ENCODE measurements around the gene NADSYN1.

NADSYN1 gene

DNA sequence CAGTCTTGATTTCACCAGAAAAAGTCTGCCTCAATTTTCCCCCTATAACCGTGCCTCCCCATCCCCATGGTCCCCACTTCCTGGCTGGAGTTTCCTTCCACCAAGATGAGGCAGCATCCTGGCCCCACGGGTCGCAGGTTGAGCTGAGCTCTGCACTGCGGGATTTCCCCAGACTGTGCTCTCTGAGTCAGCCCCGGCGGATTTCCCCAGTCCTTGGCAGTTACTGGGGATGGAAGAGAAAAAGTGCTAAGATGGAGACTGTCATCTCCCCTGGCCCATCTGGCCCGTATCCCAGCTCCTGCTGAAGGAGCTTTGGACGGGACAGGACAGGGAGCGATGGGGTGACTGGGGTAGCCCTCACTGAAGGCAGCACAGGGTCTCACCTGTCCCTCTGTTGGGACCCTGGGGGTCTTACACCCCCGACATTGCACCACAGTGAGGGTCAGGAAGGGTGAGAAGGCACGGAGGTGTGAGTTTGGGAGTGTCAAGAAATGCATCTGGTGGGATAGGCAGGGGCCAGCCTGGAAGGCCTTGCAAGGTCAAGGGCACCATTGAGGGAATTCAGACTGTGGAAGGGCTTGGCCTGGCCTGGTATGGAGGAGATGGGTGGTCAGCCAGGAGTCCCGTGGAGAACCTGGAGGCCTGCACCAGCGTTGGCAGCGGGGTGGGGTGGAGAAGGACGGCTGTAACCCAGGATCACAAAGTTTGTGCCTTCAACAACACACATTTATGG lies 36.5 kb downstream of the NADSYN1 start:
- peaks cover 57% of the 10 kb centered on the region for H3K36me3 ChIP-seq (ENCODE audit: control insufficient read depth, insufficient read depth, low read length)

DNA sequence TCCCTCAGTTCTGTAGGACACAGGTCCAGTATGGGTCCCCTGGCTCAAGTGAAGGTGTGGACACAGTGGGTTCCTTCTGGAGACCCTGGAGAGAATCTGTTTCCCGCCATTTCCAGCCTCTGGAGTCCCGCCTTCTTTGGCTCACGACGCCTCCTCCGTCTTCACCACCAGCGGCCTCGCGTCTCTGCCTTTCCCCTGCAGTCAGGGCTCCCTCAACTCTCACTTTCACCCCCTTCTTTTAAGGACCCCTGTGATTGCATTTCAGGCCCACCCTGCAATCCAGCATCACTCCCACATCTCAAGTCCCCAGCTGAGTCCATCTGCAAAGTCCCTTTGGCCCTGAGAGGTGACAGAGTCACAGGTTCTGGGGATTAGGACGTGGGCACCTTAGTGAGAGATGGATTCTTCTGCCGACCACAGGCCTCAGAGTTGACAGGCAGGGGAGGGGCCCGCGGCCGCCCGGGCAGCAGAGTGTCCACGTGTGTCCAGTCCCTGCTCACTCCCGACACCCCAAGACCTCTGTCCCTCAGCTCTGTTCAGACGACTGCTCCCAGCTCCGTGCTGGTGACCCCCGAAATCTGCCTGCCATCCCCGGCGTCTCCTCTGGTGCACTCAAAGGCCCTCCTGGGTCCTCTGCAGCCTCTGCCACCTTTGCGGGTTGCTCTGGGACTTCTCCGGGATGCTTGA lies 37.2 kb downstream of the NADSYN1 start:
- no peaks in the 10 kb centered on the region for H3K4me1 ChIP-seq (ENCODE audit: control insufficient read depth, insufficient read depth, low read length, poor library complexity, severe bottlenecking)
- no peak overlapping the region for H3K27ac ChIP-seq (ENCODE audit: insufficient read depth, low read length, poor library complexity, severe bottlenecking)
- no peak for DNase-seq
- no peak overlapping the region for H3K4me3 ChIP-seq (ENCODE audit: insufficient read depth, low read depth, low read length, poor library complexity, severe bottlenecking)
- H3K9me3 ChIP-seq (ENCODE audit: control insufficient read depth, low read length) = no peaks in the 10 kb centered on the region
- peaks cover 55% of the 10 kb centered on the region for H3K36me3 ChIP-seq (ENCODE audit: control insufficient read depth, insufficient read depth, low read length)
- no peaks in the 10 kb centered on the region for H3K27me3 ChIP-seq (replicated peaks; ENCODE audit: control insufficient read depth, insufficient read depth, low read length, poor library complexity, severe bottlenecking)

More for the DNA sequence above, 36.5 kb downstream of the NADSYN1 start:
- Histone ChIP-seq H3K4me1 (ENCODE audit: control insufficient read depth, insufficient read depth, low read length, poor library complexity, severe bottlenecking) (no peaks in the 10 kb centered on the region), H3K27me3 (replicated peaks; ENCODE audit: control insufficient read depth, insufficient read depth, low read length, poor library complexity, severe bottlenecking) (no peaks in the 10 kb centered on the region), H3K27ac (ENCODE audit: insufficient read depth, low read length, poor library complexity, severe bottlenecking) (no peak overlapping the region), H3K9me3 (ENCODE audit: control insufficient read depth, low read length) (no peaks in the 10 kb centered on the region), H3K4me3 (ENCODE audit: insufficient read depth, low read depth, low read length, poor library complexity, severe bottlenecking) (no peak overlapping the region)
- DNase-seq = no peak

DNA sequence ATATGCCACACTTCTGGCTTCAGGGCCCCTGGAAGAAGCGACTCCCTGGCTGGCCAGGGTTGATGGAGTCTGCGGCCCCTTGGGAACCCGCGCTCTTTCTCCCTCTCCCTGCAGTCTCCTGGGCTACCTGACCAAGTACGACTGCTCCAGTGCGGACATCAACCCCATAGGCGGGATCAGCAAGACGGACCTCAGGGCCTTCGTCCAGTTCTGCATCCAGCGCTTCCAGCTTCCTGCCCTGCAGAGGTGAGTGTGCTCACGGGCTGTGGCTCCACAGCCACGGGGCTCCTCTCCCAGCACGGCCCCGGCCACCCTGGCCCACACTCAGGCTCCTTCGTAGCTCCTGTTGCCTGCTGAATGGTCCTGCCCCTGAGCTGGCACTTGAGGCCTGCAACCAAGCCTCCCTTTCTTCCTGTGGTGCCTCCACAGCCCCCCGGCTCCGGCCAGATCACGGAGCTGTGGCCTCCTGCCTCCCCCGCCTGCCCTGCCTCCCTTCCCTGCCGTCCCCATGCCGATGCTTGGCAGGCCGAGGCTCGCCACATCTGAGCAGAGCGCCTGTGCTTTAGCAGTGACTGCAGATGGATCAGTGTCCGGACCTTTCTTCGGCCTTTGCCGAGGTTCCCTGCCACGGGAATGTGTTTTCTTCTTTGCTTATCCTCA lies 37.9 kb downstream of the NADSYN1 start:
- Histone ChIP-seq H3K27me3 (replicated peaks; ENCODE audit: control insufficient read depth, insufficient read depth, low read length, poor library complexity, severe bottlenecking) (no peaks in the 10 kb centered on the region), H3K4me3 (ENCODE audit: insufficient read depth, low read depth, low read length, poor library complexity, severe bottlenecking) (no peak overlapping the region), H3K4me1 (ENCODE audit: control insufficient read depth, insufficient read depth, low read length, poor library complexity, severe bottlenecking) (no peaks in the 10 kb centered on the region), H3K36me3 (ENCODE audit: control insufficient read depth, insufficient read depth, low read length) (peaks cover 54% of the 10 kb centered on the region), H3K9me3 (ENCODE audit: control insufficient read depth, low read length) (no peaks in the 10 kb centered on the region), H3K27ac (ENCODE audit: insufficient read depth, low read length, poor library complexity, severe bottlenecking) (no peak overlapping the region)
- no peak for DNase-seq

DNA sequence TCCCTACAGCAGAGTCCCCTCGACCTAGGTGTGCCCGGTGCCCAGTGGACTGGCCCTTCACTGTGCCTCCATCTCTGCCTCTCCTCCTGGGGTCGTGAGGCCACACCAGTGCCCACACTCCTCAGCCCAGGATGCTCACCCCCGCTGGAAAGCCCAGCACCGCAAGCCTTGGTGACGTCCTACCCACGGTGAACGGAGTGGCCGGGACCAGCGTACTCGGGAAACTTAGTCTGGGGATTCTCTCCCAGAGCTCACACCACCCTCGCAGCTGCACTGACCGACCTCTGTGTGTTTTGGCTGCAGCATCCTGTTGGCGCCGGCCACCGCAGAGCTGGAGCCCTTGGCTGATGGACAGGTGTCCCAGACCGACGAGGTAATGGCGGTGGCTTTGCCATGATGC lies 38.5 kb downstream of the NADSYN1 start:
- Histone ChIP-seq H3K4me1 (ENCODE audit: control insufficient read depth, insufficient read depth, low read length, poor library complexity, severe bottlenecking) (no peaks in the 10 kb centered on the region), H3K9me3 (ENCODE audit: control insufficient read depth, low read length) (no peaks in the 10 kb centered on the region)
- no peak for DNase-seq

DNA sequence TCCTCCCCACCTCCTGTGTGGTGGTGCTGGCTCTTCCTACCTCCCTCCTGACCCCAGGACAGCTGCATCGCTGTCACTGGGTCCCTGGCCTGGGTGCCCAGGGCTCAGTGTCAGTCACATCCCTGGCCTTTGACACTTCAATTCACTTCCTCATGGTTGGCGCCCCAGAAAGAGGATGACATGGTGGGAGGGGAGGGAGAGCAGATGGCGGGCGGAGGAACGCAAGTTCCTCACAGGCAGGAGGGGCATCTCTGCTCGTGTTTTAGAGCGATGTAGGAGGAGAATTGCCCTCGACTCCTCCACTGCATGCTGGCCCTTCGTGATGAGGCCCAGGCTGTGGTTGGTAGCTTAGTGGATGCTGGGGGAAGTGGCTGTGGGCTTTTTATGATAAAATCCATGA lies 38.9 kb downstream of the NADSYN1 start:
- Histone ChIP-seq H3K9me3 (ENCODE audit: control insufficient read depth, low read length) (no peaks in the 10 kb centered on the region), H3K36me3 (ENCODE audit: control insufficient read depth, insufficient read depth, low read length) (peaks cover 60% of the 10 kb centered on the region), H3K27me3 (replicated peaks; ENCODE audit: control insufficient read depth, insufficient read depth, low read length, poor library complexity, severe bottlenecking) (no peaks in the 10 kb centered on the region), H3K27ac (ENCODE audit: insufficient read depth, low read length, poor library complexity, severe bottlenecking) (no peak overlapping the region), H3K4me3 (ENCODE audit: insufficient read depth, low read depth, low read length, poor library complexity, severe bottlenecking) (no peak overlapping the region), H3K4me1 (ENCODE audit: control insufficient read depth, insufficient read depth, low read length, poor library complexity, severe bottlenecking) (no peaks in the 10 kb centered on the region)
- no peak for DNase-seq

More for the DNA sequence above, 38.5 kb downstream of the NADSYN1 start:
- Histone ChIP-seq H3K27ac (ENCODE audit: insufficient read depth, low read length, poor library complexity, severe bottlenecking) (no peak overlapping the region), H3K36me3 (ENCODE audit: control insufficient read depth, insufficient read depth, low read length) (peaks cover 56% of the 10 kb centered on the region), H3K27me3 (replicated peaks; ENCODE audit: control insufficient read depth, insufficient read depth, low read length, poor library complexity, severe bottlenecking) (no peaks in the 10 kb centered on the region), H3K4me3 (ENCODE audit: insufficient read depth, low read depth, low read length, poor library complexity, severe bottlenecking) (no peak overlapping the region)

DNA sequence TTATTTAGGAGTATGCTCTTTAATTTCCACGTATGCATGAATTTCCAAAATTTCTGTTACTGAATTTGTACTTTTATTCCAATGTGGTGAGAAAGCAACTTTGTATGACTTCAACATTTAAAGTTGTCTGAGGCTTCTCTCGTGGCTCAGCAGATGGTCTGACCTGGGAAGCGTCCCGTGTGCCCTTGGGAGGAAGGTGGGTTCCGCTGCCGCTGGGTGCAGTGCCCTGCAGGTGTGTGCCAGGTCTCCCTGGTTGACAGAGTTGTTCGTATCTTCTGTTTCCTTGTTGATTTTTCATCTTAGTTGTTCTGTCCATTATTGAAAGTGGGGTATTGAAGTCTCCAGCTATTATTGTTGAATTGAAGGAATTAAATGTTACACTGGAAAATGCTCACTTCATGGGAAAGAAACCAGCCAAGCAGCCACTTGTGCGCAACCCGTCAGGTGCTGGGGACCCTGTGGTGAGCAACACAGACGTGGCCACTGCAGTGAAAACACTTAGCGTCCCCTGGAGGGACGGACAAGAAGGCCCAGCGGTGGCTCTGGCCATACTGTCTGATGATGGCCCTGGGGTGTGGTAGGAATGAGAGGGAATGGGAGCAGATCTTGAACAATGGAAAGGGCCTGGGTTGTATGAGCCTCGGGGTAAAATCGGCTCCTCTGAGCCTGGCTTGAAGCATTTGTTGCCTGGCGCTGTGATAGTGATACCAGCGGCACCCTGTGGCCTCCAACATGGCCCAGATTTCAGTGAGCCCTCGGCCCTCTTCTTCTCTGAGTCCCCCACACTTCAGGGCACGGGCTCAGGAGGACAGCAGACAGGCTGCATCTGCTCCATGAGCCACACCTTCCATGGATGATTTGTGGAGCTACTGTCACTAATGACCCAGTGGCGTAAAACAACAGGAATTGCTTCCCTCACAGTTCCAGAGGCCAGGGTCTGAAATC lies 42.6 kb downstream of the NADSYN1 start:
- no peak overlapping the region for H3K4me3 ChIP-seq (ENCODE audit: insufficient read depth, low read depth, low read length, poor library complexity, severe bottlenecking)

DNA sequence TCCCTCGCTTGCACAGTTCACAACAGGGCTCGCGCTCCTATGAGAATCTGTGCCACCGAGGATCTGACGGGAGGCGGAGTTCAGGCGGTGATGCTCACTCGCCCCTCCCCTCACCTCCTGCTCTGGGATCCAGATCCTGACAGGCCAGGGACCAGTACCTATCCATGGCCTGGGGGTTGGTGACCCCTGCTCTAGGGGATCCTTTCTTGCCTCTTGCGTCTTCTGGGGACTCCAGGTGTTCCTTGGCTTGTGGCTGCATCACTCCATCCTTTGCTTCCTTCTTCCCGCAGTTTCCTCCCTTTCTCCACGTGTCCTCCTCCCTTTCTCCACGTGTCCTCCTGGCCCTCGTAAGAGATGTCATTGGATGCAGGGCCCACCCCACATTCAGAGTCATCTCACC lies 43.4 kb downstream of the NADSYN1 start:
- no peak overlapping the region for H3K27ac ChIP-seq (ENCODE audit: insufficient read depth, low read length, poor library complexity, severe bottlenecking)
- no peak overlapping the region for H3K4me3 ChIP-seq (ENCODE audit: insufficient read depth, low read depth, low read length, poor library complexity, severe bottlenecking)
- H3K4me1 ChIP-seq (ENCODE audit: control insufficient read depth, insufficient read depth, low read length, poor library complexity, severe bottlenecking) = no peaks in the 10 kb centered on the region
- H3K9me3 ChIP-seq (ENCODE audit: control insufficient read depth, low read length) = no peaks in the 10 kb centered on the region
- no peak for DNase-seq
- no peaks in the 10 kb centered on the region for H3K27me3 ChIP-seq (replicated peaks; ENCODE audit: control insufficient read depth, insufficient read depth, low read length, poor library complexity, severe bottlenecking)
- H3K36me3 ChIP-seq (ENCODE audit: control insufficient read depth, insufficient read depth, low read length) = peaks cover 80% of the 10 kb centered on the region

More for the DNA sequence above, 42.6 kb downstream of the NADSYN1 start:
- Histone ChIP-seq H3K27me3 (replicated peaks; ENCODE audit: control insufficient read depth, insufficient read depth, low read length, poor library complexity, severe bottlenecking) (no peaks in the 10 kb centered on the region), H3K9me3 (ENCODE audit: control insufficient read depth, low read length) (no peaks in the 10 kb centered on the region), H3K4me1 (ENCODE audit: control insufficient read depth, insufficient read depth, low read length, poor library complexity, severe bottlenecking) (no peaks in the 10 kb centered on the region), H3K36me3 (ENCODE audit: control insufficient read depth, insufficient read depth, low read length) (peaks cover 79% of the 10 kb centered on the region), H3K27ac (ENCODE audit: insufficient read depth, low read length, poor library complexity, severe bottlenecking) (no peak overlapping the region)
- DNase-seq = no peak

DNA sequence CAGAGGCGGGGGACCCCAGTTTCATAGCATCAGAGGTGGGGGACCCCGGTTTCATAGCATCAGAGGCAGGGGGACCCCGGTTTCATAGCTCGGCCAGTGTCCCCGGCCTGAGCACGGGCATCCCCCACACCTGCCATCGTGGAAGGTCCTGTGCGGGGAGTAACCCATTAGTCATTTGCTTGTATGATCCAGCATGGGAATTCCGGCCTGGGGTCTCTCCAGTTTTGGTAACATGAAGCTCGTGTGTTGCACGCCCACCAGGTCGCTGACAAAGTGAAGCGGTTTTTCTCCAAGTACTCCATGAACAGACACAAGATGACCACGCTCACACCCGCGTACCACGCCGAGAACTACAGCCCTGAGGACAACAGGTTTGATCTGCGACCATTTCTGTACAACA lies 45.1 kb downstream of the NADSYN1 start:
- Histone ChIP-seq H3K4me1 (ENCODE audit: control insufficient read depth, insufficient read depth, low read length, poor library complexity, severe bottlenecking) (no peaks in the 10 kb centered on the region), H3K4me3 (ENCODE audit: insufficient read depth, low read depth, low read length, poor library complexity, severe bottlenecking) (no peak overlapping the region), H3K27ac (ENCODE audit: insufficient read depth, low read length, poor library complexity, severe bottlenecking) (no peak overlapping the region), H3K36me3 (ENCODE audit: control insufficient read depth, insufficient read depth, low read length) (peaks cover 76% of the 10 kb centered on the region), H3K9me3 (ENCODE audit: control insufficient read depth, low read length) (no peaks in the 10 kb centered on the region), H3K27me3 (replicated peaks; ENCODE audit: control insufficient read depth, insufficient read depth, low read length, poor library complexity, severe bottlenecking) (no peaks in the 10 kb centered on the region)
- no peak for DNase-seq

DNA sequence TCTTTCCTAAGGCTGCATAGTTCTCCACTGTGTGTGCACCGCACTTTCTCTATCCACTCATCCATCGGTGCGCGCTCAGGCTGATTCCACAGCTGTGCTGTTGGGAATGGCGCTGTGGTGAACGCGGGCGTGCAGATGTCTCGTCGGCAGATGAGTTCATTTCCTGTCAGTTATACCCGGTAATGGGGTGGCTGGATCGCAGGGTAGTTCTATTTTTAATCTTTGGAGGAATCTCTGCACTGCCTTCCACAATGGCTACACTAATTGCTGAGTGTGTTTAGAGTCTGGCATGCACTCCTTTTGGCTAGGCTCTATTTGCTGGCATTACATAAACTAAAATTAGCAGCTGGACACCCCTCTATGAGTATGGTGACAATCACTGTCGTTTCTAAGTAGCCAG lies 46.1 kb downstream of the NADSYN1 start:
- Histone ChIP-seq H3K27me3 (replicated peaks; ENCODE audit: control insufficient read depth, insufficient read depth, low read length, poor library complexity, severe bottlenecking) (no peaks in the 10 kb centered on the region), H3K27ac (ENCODE audit: insufficient read depth, low read length, poor library complexity, severe bottlenecking) (no peak overlapping the region), H3K4me1 (ENCODE audit: control insufficient read depth, insufficient read depth, low read length, poor library complexity, severe bottlenecking) (no peaks in the 10 kb centered on the region), H3K36me3 (ENCODE audit: control insufficient read depth, insufficient read depth, low read length) (peaks cover 79% of the 10 kb centered on the region), H3K4me3 (ENCODE audit: insufficient read depth, low read depth, low read length, poor library complexity, severe bottlenecking) (no peak overlapping the region), H3K9me3 (ENCODE audit: control insufficient read depth, low read length) (no peaks in the 10 kb centered on the region)
- DNase-seq = no peak

Data from effector memory CD4-positive, alpha-beta T cell (primary cell).